ENCODE results near the gene PGS1. TPM values are rescaled to one million over a fixed set of nuclear protein-coding genes. Genes with fewer than 3 reads are reported as not detected.

PGS1 gene
- total and polyA plus RNA-seq, 10 of the 15 experiments (the other 5 are each of a cell fraction or from before 2014, with no cell fraction given), result 1.3 to 37.6 (median 27.4) TPM

GRCh38 chr17:78459696-78460095 lies 81.2 kb downstream of the PGS1 start (continued):
- TF ChIP-seq STAT1 (conservative IDR thresholded peaks at IDR 0.05), result no peak
- no peak for TF ChIP-seq STAT3 (IDR thresholded peaks at IDR 0.05; ENCODE audit: low read depth, low read length)
- TF ChIP-seq HSF1 (IDR thresholded peaks at IDR 0.05; ENCODE audit: low read depth, low read length), result no peak
- no peak for TF ChIP-seq EGR1 (IDR thresholded peaks at IDR 0.05; ENCODE audit: borderline replicate concordance in 1 of 2, low read depth in 2 of 2, low read length in 2 of 2)
- no peak for TF ChIP-seq BRCA1 (IDR thresholded peaks at IDR 0.05; ENCODE audit: low read depth, low read length)
- TF ChIP-seq SKIL (IDR thresholded peaks at IDR 0.05; ENCODE audit: low read depth, poor library complexity, severe bottlenecking), result no peak
- TF ChIP-seq USF1 (IDR thresholded peaks at IDR 0.05; ENCODE audit: borderline replicate concordance, extremely low read length, insufficient read depth, low read depth, low read length), result no peak
- TF ChIP-seq CTCF (IDR thresholded peaks at IDR 0.05 in 2 of 3, conservative IDR thresholded peaks at IDR 0.05 in 1 of 3; ENCODE audit: control insufficient read depth in 2 of 3, extremely low read depth in 1 of 3, insufficient read depth in 1 of 3, low read depth in 3 of 3, low read length in 3 of 3), result no peak
- no peak for TF ChIP-seq E4F1 (IDR thresholded peaks at IDR 0.05; ENCODE audit: borderline replicate concordance, partially characterized antibody)
- TF ChIP-seq CBX3 (IDR thresholded peaks at IDR 0.05; ENCODE audit: borderline replicate concordance, low read depth), result no peak
- TF ChIP-seq JUNB (IDR thresholded peaks at IDR 0.05), result no peak
